Ecto neural progenitor cell (in vitro differentiated cells): ENCODE data around the gene SLC6A17.

Experiments used
- DNase-seq: peaks from one replicate; pipeline ENCODE4 v3.0.0-alpha.2; 2018; ENCODE audit warnings: low spot score

The SLC6A17 gene

GRCh38 chr1:110242062-110242461, 91.8 kb downstream of the SLC6A17 start:
- DNase-seq: no peak

DNA sequence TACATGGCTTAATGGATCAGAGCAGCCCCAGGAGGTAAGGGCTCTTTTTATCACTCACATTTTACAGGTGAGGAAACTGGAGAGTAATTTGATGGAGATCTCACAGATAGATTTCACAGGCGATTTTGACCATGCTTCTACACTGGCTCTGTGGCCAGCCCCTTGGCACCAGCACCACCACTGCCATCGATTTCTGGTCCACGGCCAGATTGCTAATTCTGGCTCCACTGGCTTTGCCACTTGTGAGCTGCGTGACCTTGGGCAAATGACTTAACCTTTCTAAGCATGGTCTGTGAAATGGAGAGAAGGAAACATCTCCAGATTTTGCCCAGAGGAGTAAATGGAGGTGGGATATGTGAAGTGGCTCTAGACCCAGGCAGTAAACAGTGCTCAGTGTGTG, 92.4 kb downstream of the SLC6A17 start:
- no peak for DNase-seq

- no peak for DNase-seq
Observed at GRCh38 chr1:110243146-110243545, 92.9 kb downstream of the SLC6A17 start.

- DNase-seq: no peak
Observed at GRCh38 chr1:110243574-110243973, 93.3 kb downstream of the SLC6A17 start.

DNA sequence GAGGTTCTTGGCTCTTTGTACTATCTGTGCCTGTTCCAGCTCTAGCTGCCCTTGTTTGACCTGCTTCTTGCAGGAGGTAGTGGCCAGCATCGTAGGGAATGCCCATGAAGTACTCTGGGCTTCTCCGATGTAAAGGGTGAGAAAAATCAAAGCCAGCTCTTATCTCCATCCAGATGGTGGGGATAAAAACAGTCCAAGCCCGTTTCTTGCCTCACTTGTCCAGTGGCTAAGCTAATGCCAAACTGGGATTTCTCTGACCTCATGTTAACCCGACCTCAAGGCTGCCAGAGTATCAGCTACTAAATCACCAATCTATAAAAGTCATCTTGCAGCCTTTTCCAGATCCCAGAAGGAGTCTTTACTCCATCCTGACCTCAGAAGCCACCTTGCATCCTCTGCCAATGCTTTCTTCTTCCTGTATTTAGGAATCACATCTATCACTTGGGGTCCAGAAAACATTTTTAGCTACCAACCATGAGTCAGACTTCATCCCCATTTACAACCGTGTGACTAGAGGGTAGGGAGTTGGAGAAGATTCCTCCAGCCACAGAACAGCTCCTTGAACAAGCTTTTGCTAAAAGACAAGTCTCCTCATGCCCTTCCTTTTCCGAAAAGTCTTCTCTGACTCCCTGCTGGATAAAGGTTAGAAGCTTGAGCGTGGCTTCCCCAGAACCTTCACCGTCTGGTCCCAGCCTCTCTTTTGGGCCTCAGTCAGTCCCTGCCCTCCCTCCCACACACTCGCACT, 95.8 kb downstream of the SLC6A17 start:
- no peak for DNase-seq

DNA sequence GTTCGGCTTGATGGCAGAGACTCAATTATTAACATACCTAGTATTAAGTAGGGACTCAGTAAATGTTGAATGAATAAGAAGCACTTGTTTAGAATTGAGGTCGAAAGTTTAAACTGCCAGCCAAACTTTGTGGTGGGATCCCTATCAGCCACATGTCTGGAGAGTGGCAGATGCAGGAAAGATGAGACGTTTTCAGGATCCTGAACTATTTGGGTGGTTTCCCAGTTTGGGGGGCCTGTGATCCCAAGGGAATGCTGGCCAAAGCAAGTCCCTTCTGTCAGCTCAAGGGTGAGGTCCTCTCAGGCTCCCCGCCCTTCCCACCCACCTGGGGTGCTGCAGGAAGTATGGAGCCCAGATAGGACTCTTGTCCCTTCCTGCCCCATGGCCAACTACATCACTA, 98.5 kb downstream of the SLC6A17 start:
- DNase-seq: no peak

DNA sequence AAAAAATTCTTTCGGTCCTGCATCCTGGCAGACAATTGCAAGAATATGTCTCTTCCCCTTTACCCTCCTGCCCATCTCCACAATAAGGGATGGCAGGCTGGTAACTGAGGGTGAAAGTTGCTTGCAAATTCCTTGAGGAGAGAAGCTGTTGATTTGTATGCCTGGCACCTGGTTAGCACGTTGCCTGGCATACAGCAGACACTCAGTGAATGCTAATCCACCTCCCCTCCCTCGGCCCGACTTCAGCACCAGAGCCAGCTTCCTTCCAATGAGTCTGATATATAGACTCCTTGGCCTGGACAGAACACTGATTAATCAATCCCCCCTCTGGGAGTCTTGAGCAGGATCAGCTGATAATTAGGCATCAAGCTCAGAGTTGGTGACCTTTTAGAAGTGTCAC, 99.0 kb downstream of the SLC6A17 start:
- no peak for DNase-seq

GRCh38 chr1:110250008-110250407, 99.7 kb downstream of the SLC6A17 start:
- DNase-seq: no peak

DNA sequence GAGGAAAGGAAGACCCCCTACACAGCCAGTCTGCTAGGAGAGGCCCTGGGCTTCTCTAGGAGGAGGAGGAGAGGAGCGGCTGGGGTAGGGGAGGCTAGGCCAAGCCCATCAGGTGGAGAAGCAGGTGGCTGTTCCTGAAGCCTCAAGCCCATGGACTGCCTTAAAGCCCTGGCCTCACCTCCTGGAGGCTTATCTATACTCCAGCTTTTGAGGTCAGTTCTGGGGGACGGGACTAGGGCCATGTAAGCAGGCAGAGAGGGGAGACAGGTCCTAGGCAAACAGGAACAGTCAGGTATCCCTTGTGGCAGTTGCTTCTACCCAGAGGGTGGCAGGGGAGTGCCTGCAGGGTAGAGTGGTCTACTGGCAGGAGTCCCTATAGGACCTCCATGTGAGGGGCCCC, 100.5 kb downstream of the SLC6A17 start:
- no peak for DNase-seq
